HPDE6-E6E7 (cell line): ENCODE data around the gene GNRH2.
"Not testable (repeated sequence)": the region's sequence is repeated elsewhere in the genome, so short reads cannot be mapped to it uniquely, and the experiment has no call there.

ENCODE experiments used
- DNase-seq: peaks from one replicate; pipeline ENCODE4 v3.0.0; 2011; ENCODE audit warnings: missing footprints; ENCODE audit errors: extremely low spot score

The GNRH2 gene

DNA sequence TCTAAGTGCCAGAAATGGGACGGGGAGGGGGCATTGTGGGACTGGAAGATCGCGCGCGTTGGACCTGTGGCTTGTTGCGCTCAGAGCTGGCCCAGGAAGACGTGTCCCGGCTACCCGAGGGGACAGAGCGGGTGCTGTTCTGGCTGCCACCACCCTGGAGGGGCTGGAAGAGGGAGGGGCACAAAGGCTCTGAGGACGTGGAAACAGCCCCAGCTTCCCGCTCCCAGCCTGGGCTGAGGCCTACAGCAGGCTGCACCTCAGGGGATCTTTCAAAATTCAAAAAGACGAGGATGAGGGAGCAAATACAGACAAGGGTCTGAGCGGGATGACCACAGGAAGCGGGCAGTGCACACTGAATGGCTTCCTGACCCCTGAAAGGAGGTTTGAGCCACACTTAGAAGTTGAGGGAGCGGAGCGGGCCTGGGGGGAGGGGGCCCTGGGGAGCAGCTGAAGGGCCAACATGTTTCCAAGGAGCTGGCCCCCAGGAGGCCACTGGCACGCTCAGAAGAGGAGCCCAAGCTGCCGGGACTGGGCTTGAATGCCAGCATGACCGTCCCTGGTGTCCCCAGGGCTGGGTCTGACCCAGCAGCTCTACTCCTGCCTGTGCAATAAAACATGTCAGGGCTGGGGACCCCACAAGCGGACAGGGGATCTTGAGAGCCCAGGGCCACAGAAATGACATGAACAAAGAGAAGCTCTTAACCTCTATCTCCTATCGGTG, 29.3 kb downstream of the GNRH2 start:
- DNase-seq: no peak

DNA sequence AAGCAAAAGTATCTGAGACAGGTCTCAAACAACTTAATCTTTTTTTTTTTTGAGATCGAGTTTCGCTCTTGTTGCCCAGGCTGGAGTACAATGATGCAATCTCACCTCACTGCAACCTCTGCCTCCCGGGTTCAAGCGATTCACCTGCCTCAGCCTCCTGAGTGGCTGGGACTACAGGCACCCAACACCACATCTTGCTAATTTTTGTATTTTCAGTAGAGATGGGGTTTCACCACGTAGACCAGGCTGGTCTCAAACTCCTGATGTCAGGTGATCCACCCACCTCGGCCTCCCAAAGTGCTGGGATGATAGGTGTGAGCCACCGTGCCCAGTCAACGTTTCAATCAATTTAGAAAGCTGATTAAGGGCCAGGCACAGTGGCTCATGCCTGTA, 29.8 kb downstream of the GNRH2 start:
- not testable (repeated sequence) for DNase-seq

DNA sequence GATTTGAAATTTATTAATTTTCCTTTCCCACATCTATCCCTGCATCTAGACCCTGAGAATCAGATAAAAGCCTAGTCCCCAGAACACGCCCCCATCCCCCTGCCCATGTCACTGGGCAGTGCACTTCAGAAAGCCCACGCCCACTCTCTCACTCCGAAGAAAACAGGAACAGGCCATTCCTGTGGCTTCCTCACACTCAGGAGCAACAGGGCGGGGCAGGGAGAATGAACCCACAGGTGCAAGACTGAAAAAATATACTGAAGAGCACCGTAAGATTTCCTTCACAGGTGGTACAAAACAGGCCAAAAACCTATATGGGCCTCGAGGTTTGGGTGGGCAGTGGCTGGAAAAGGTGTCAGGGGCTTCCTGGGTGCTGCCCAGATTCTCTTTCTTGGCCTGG, 31.4 kb downstream of the GNRH2 start:
- no peak for DNase-seq

DNA sequence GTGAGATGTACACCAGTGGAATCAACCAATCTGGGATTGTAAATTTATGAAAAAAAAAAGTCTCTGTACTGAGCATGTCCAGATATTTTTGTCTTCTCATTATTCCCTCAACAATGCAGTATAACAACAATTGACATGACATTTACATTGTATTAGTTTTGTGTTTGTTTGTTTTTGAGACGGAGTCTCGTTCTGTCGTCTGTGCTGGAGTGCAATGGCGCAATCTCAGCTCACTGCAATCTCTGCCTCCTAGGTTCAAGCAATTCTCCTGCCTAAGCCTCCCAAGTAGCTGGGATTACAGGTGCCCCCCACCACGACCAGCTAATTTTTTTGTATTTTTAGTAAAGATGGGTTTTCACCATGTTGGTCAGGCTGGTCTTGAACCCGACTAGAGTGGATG, 31.9 kb downstream of the GNRH2 start:
- DNase-seq: not testable (repeated sequence)

DNA sequence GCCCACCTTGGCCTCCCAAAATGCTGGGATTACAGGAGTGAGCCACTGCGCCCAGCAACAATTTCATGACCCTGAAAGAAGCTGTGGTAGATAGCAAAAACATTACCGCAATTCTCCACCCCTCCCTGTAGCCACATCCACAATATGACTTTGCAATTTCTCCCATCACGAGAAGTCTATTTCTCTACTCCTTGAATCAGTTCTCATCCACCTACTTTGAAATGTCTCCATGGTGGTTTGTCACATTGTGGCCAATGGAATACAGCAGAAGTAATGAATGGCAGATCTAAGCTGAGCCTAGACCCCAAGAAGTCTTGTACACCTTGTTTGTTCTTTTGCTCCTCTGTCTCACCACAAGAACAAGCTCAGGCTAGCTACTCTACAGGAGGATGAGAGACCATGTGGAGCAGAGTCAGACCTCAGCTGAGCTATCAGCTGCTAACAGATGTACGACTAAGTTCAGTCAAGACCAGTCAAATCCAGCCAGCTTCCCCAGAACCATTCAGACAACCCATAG, 34.3 kb downstream of the GNRH2 start:
- DNase-seq: no peak

- no peak for DNase-seq
Observed at GRCh38 chr20:3080939-3081388, 37.5 kb downstream of the GNRH2 start.

- DNase-seq: no peak
Observed at GRCh38 chr20:3081641-3082040, 38.2 kb downstream of the GNRH2 start.

- DNase-seq: no peak
Observed at GRCh38 chr20:3082306-3082951, 39.0 kb downstream of the GNRH2 start.

DNA sequence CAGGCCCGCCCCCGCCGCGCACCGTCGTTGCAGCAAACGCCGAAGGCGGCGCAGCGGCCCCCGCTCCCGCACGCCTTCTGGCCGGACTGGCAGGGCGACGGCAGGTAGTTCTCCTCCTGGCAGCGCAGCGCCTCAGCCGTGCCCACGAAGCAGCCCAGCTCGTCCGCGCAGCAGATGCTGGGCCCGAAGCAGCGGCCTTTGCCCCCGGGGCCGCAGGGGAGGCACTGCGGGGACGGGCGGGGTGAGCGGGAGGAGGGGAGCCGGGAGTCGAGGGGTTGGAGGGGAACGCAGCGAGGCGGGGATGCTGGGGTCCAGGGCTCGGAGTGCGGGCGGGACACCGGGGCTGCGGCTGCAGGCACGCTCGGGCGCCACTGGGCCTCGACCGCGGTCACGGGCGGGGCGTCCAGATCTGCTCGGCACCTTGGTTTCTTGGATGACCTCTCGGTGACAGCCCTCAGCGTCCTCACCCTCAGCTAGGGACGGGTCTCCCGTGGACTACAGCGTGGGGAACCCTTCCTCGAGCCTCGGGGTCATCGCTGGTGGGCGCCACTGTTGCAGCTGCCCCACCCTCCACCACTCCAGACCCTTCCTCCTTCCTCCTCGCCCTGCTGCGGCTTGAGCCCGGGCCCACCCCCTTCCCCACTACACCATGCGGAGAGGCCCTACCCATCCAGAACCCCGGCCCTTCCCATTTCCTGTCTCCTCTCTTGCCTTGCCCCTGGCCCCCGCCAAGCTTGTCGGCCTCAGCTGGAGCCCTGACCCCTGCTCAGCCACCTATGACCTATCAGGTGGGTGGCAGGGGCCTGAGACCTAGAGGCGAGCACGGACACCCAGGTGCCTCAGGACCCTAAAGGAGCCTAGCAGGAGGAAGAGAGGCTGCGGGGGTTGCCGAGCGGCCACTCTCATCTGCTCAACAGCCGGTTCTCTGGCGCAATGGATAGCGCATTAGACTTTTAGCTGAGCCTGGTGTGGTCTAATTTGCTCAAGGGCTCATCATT, 39.8 kb downstream of the GNRH2 start:
- DNase-seq: no peak

- no peak for DNase-seq
Observed at GRCh38 chr20:3084283-3084985, 41.0 kb downstream of the GNRH2 start, which contains the start of gene AVP. AVP (minus strand) TSS chr20:3084724; CDS start chr20:3084674, 50 bp downstream.

DNA sequence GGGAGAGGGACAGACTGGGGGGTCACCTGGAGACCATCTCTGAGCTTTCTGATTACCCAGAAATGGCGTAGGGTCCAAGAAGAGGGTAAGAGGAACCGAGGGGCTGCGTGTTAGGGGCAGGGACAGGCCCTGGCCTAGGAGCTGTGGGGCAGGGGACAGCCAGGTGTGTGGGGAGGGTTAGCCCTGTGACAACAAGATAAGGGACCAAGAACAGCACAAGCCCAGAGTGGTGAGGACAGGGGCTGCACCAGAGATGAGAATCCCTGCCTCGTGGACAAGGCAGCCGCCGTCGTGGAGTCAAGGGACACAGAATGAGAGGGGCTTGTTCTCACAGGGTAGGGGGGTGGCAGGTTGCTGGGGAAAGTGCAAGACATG, 41.6 kb downstream of the GNRH2 start:
- DNase-seq: no peak

DNA sequence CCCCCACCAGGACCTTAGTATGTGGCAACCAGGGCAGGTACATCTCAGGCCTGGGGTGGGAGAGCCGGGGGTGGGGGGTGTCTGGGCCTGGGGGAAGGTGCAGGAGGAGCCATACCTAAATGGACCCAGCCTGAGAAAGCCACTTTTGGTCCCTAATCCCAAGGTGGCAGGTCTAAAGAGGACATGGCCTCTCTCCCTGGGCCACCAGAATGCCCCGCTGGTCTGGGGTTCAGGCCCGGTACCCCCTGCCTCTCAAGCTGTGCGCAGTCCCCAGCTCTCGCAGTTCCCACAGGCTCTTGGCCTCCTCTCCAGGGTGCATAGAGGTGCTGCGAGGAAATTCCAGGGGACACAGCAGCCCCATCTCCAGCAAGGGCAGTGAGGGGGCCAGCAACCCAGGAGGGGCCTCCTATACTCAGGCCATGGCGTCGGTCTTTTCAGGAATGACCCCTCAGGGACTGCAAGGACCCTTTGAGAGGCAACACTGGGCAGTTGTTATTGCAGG, 42.2 kb downstream of the GNRH2 start:
- no peak for DNase-seq

- no peak for DNase-seq
Observed at GRCh38 chr20:3088031-3088430, 44.6 kb downstream of the GNRH2 start.

GRCh38 chr20:3090565-3090964, 47.1 kb downstream of the GNRH2 start:
- DNase-seq: no peak

GRCh38 chr20:3092611-3093379, 49.4 kb downstream of the GNRH2 start:
- DNase-seq: no peak

DNA sequence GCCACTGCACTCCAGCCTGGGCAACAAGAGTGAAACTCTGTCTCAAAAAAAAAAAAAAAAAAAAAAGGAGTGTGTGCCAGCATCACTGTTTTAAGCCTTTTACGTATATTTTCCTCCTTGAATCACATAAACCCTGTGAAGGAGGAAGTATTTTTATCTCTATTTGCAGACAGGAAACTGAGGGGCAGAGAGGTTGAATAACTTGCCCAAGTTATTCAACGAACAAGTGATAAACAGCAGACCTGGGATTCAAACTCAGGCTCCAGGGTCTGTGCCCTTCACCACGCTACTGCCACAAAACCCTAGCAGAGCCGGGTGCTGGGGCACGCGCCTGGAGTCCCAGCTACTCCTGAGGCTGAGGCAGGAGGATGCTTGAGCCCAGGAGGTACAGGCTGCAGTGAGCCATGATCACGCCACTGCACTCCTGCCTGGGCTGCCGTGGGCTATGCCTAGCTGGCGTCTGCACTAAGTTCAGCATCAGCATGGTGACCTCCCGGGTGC, 50.5 kb downstream of the GNRH2 start:
- no peak for DNase-seq

GRCh38 chr20:3094848-3095629, 51.6 kb downstream of the GNRH2 start:
- no peak for DNase-seq
